K562 (cell line): Measurements from ENCODE around the gene TBC1D1. TPM values are rescaled to one million over a fixed set of nuclear protein-coding genes. Genes with fewer than 3 reads are reported as not detected.

Experiments used
- GATAD2B ChIP-seq: fragments of 450-650 bp; IDR thresholded peaks from 2 replicates; pipeline ENCODE4 v1.6.1; 2017; ENCODE audit warnings: mild to moderate bottlenecking, borderline replicate concordance
- HDAC3 ChIP-seq: fragments of 450-650 bp; IDR thresholded peaks from 2 replicates; pipeline ENCODE4 v1.6.1; 2018; ENCODE audit warnings: borderline replicate concordance, mild to moderate bottlenecking, moderate library complexity; ENCODE audit not compliant: partially characterized antibody
- HOMEZ ChIP-seq: fragments of 250-450 bp; sonication (Bioruptor Pico); IDR thresholded peaks from 2 replicates; pipeline ENCODE4 v1.4.0; 2020; ENCODE audit warnings: mild to moderate bottlenecking, moderate library complexity
- POLR2G ChIP-seq: fragments of 200-400 bp; formaldehyde crosslinking; IDR thresholded peaks from 2 replicates; pipeline ENCODE4 v1.6.1; 2017; ENCODE audit warnings: low read depth, mild to moderate bottlenecking, antibody characterized with exemption, low read length, moderate library complexity
- PRDM10 ChIP-seq: fragments of 450-650 bp; IDR thresholded peaks from 2 replicates; pipeline ENCODE4 v1.6.1; 2018; ENCODE audit not compliant: partially characterized antibody
- RCOR1 ChIP-seq, 2 experiments: IDR thresholded peaks; 2 replicates each; pipeline ENCODE4 v1.6.1; 2012; ENCODE audit warnings: low read depth in 2 of 2, low read length in 2 of 2, borderline replicate concordance in 1 of 2, improper control_type of control experiment in 1 of 2
- SP2 ChIP-seq: IDR thresholded peaks from 2 replicates; pipeline ENCODE4 v1.6.1; 2011; ENCODE audit warnings: mild to moderate bottlenecking, low read depth, low read length, moderate library complexity; ENCODE audit not compliant: poor library complexity, severe bottlenecking; ENCODE audit errors: extremely low read depth
- ZNF24 ChIP-seq: fragments of 450-650 bp; IDR thresholded peaks from 2 replicates; pipeline ENCODE4 v1.6.1; 2016
- ZNF586 ChIP-seq: fragments of 450-650 bp; formaldehyde crosslinking; conservative IDR thresholded peaks from 2 replicates; pipeline ENCODE4 v1.4.0; 2020; ENCODE audit warnings: mild to moderate bottlenecking, moderate library complexity
- ZNF609 ChIP-seq: sonication (generic); formaldehyde crosslinking; IDR thresholded peaks from 2 replicates; pipeline ENCODE4 v1.8.1; 2023; ENCODE audit warnings: missing genetic modification reagents, mild to moderate bottlenecking, borderline replicate concordance
- ZNF830 ChIP-seq: fragments of 250-450 bp; sonication (Bioruptor Pico); IDR thresholded peaks from 2 replicates; pipeline ENCODE4 v1.5.0; 2021; ENCODE audit warnings: mild to moderate bottlenecking
- polyA plus RNA-seq, 8 experiments: library from polyadenylated mRNA; depleted of rRNA in 4 of 8; stranded (reverse) in 5 of 8; unstranded in 3 of 8; fragments of >200 nt; fragmentation: Nextera tagmentation in 2 of 8; fragmentation: Illumina TruSeq in 1 of 8; extraction: Ambion mirVana in 2 of 8; extraction: Trizol in 1 of 8; gene quantifications; 2 replicates each; pipeline versions ENCODE4 v1.2.1 to v1.2.3, GENCODE V29; 2011 to 2014; ENCODE audit warnings: inconsistent platforms in 1 of 8, missing spikeins in 1 of 8
- total RNA-seq, 7 experiments: library from RNA; depleted of rRNA in 6 of 7; stranded (reverse); fragments of >200 nt in 6 of 7; fragmentation: Illumina TruSeq in 2 of 7; extraction: Trizol in 2 of 7; gene quantifications; 2 replicates each; pipeline versions ENCODE4 v1.2.1 to v1.2.3, GENCODE V29; 2011 to 2021; ENCODE audit warnings: low replicate concordance in 1 of 7

TBC1D1 gene
- total and polyA plus RNA-seq, 9 of the 15 experiments (the other 6 are each of a cell fraction or from before 2014, with no cell fraction given), result 0.59 to 14.2 (median 8.8) TPM

GRCh38 chr4:37977471-37978247 is 86.8 kb downstream of the TBC1D1 start (continued):
- TF ChIP-seq ZNF609 (CRISPR knock-in tag), result no peak
- no peak for TF ChIP-seq HOMEZ (CRISPR knock-in tag)
- TF ChIP-seq POLR2G, result peak; percentile 65
- TF ChIP-seq PRDM10, result no peak
- 0 out of 2 replicates have a peak, but pooled peaks have one; percentile 14 for TF ChIP-seq ZNF830 (CRISPR knock-in tag)
- TF ChIP-seq RCOR1 (IDR thresholded peaks at IDR 0.05; ENCODE audit: borderline replicate concordance in 1 of 2, low read depth in 2 of 2, low read length in 2 of 2), result 0 out of 4 replicates have a peak, but pooled peaks of 1 of the 2 experiments have one; percentile 29
- no peak for TF ChIP-seq SP2
- no peak for TF ChIP-seq ZNF24
- TF ChIP-seq GATAD2B, result no peak
- no peak for TF ChIP-seq HDAC3
- no peak for TF ChIP-seq ZNF586
